Measurements from ENCODE around the gene SMC4.
"Not testable (repeated sequence)": the region's sequence is repeated elsewhere in the genome, so short reads cannot be mapped to it uniquely, and the experiment has no call there.

SMC4 gene

DNA sequence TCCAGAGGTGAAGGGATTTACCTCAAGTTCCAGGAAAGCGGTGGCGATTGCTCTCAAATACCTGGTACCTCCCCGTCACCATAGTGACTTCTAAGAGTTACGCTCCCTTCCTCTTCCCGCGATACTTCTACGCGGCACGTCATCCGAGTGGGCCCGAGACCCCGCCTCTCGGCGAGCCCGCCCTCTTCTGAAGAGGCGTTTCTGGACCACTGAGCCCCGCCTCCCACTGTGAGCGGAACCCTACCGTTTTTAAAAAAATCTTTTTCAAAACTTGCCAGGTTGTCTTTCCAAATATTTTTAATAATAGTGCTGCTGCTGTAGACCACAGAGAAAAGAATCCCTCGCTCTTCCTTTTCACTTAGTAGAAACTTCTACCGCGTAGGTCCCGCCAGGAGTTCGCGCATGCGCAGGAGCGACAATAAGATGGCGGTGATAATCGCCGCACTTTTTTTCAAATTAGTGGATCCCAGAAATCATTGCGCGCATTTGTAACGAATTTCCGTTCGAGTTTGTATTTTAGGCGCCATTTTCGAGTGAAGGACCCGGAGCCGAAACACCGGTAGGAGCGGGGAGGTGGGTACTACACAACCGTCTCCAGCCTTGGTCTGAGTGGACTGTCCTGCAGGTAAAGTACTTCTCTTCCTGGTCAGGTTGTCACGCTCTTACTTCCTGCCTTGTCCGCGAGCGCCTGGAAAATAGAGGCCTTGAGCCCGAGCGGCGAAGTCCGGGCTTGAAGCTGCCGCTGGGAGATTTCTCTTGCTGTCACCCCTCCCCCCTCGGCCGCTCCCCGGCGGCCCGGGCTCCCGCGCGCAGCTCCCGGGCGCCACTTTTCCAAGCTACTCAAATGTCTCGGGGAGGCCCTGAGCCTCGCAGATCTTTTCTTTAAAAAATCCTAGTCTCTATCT is at the start of gene SMC4, which contains the start of gene IFT80:
Gene SMC4, plus strand, starts transcription at position 526 of the 905 bp plus-strand sequence. CDS start 1,177 bp downstream, outside the sequence.
Gene IFT80, minus strand, starts transcription at position 101 of the 905 bp plus-strand sequence. CDS start 14,625 bp downstream, outside the sequence.
- ChIA-PET CTCF (no interaction called here), POLR2A (interaction anchor here (1.1 to 1.3 kb wide), 3 partner anchors 11 to 174 kb away, joined by 3 to 4 read pairs (median 3); partner anchors contain the start of gene C3orf80)
- TF ChIP-seq FOXM1 (IDR thresholded peaks at IDR 0.05; ENCODE audit: borderline replicate concordance), result peak; percentile 97
- TF ChIP-seq FOXA1 (IDR thresholded peaks at IDR 0.05), result no peak
- peak; percentile 92 for TF ChIP-seq ZNF384 (IDR thresholded peaks at IDR 0.05)
- no peak for TF ChIP-seq TARDBP (IDR thresholded peaks at IDR 0.05)
- no peak for TF ChIP-seq L3MBTL2 (conservative IDR thresholded peaks at IDR 0.05)
- TF ChIP-seq BHLHE40 (IDR thresholded peaks at IDR 0.05; ENCODE audit: borderline replicate concordance), result no peak
- TF ChIP-seq ARNT (IDR thresholded peaks at IDR 0.05), result no peak
- peak; percentile 69; the same call in 1 of the 2 replicates for TF ChIP-seq ELF4 (IDR thresholded peaks at IDR 0.05)
- TF ChIP-seq LEF1 (IDR thresholded peaks at IDR 0.05; ENCODE audit: borderline replicate concordance), result no peak
- TF ChIP-seq, protein P1, sequence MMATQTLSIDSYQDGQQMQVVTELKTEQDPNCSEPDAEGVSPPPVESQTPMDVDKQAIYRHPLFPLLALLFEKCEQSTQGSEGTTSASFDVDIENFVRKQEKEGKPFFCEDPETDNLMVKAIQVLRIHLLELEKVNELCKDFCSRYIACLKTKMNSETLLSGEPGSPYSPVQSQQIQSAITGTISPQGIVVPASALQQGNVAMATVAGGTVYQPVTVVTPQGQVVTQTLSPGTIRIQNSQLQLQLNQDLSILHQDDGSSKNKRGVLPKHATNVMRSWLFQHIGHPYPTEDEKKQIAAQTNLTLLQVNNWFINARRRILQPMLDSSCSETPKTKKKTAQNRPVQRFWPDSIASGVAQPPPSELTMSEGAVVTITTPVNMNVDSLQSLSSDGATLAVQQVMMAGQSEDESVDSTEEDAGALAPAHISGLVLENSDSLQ (IDR thresholded peaks at IDR 0.05), result no peak
- TF ChIP-seq FOXK2 (IDR thresholded peaks at IDR 0.05), result no peak
- peak; percentile 52; the same call in 1 of the 2 replicates for TF ChIP-seq NFRKB (IDR thresholded peaks at IDR 0.05)
- peak; percentile 18; the same call in 1 of the 2 replicates for TF ChIP-seq SP1 (IDR thresholded peaks at IDR 0.05)
- no peak for TF ChIP-seq SUZ12 (IDR thresholded peaks at IDR 0.05)
- TF ChIP-seq HDGF (IDR thresholded peaks at IDR 0.05; ENCODE audit: borderline replicate concordance), result no peak
- TF ChIP-seq CTBP1 (IDR thresholded peaks at IDR 0.05; ENCODE audit: borderline replicate concordance), result no peak
- DNase-seq (ENCODE audit: extremely low spot score), result peak; percentile 93

DNA sequence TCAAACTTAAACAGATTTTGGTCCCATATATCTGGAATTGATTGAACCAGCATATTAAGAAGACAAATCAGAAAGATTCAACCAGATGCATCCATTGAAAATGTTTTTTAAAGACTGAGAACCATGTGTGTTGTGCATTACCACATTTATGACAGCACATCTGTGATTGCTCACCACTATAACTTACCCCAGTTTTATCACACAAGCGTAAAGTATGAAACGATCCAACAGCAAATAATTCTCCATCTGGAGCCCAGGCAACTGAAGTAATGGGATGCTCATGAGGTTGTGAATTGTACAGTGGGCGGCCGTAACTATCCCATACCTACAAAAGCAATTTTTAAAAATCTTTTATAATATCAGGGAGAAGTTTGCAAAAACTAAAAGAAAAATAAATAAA is 43.6 kb upstream of the SMC4 start:
- ChIA-PET CTCF (no interaction called here), POLR2A (no interaction called here)
- no peak for DNase-seq (ENCODE audit: extremely low spot score)
- TF ChIP-seq TARDBP (IDR thresholded peaks at IDR 0.05) (no peak), CTBP1 (IDR thresholded peaks at IDR 0.05; ENCODE audit: borderline replicate concordance) (no peak), ARNT (IDR thresholded peaks at IDR 0.05) (no peak), FOXA1 (IDR thresholded peaks at IDR 0.05) (no peak), HDGF (IDR thresholded peaks at IDR 0.05; ENCODE audit: borderline replicate concordance) (no peak), L3MBTL2 (conservative IDR thresholded peaks at IDR 0.05) (no peak), FOXK2 (IDR thresholded peaks at IDR 0.05) (no peak), FOXM1 (IDR thresholded peaks at IDR 0.05; ENCODE audit: borderline replicate concordance) (no peak), ZNF384 (IDR thresholded peaks at IDR 0.05) (no peak), NFRKB (IDR thresholded peaks at IDR 0.05) (no peak), SUZ12 (IDR thresholded peaks at IDR 0.05) (no peak), LEF1 (IDR thresholded peaks at IDR 0.05; ENCODE audit: borderline replicate concordance) (no peak), BHLHE40 (IDR thresholded peaks at IDR 0.05; ENCODE audit: borderline replicate concordance) (no peak), SP1 (IDR thresholded peaks at IDR 0.05) (no peak), ELF4 (IDR thresholded peaks at IDR 0.05) (no peak)
- TF ChIP-seq, protein P1 (IDR thresholded peaks at IDR 0.05), result no peak

DNA sequence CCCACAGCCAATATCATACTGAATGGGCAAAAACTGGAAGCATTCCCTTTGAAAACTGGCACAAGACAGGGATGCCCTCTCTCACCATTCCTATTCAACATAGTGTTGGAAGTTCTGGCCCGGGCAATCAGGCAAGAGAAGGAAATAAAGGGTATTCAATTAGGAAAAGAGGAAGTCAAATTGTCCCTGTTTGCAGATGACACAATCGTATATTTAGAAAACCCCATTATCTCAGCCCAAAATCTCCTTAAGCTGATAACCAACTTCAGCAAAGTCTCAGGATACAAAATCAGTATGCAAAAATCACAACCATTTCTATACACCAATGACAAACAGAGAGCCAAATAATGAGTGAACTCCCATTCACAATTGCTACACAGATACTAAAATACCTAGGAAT is 36.6 kb upstream of the SMC4 start:
- DNase-seq (ENCODE audit: extremely low spot score); POLR2A ChIA-PET; CTCF ChIA-PET: not testable (repeated sequence)

DNA sequence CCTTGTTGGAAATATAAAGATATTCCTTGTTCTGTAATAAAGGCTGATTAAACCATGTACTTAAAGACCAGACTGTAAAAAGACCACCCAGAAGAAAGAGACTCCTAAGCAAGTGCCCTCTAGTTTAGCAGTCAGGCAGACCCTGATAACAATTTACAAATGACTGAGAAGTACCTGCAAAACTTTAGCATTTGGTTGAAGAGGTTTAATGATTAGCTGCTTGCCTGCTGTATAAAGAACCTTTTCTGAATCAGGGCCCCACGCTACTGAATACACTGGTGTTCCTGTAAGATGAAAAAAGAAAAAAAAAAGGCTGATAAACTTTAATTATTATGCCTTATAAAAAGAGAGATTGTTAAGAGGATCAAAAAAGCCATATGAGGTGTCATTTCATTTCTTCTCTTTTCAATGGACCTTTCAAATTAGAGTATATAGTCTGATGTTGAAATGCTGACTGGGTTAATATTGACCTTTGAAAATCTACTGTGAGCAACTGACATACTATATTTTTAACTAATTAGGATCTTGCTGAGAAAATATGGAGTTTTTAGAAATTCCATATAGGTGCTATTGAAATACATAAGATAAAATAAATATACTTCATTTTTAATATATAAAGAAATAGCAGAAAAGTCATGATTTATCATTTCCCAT is 33.5 kb upstream of the SMC4 start:
- ChIA-PET POLR2A (no interaction called here), CTCF (no interaction called here)
- DNase-seq (ENCODE audit: extremely low spot score), result no peak
- TF ChIP-seq FOXM1 (IDR thresholded peaks at IDR 0.05; ENCODE audit: borderline replicate concordance) (no peak), ARNT (IDR thresholded peaks at IDR 0.05) (no peak), ELF4 (IDR thresholded peaks at IDR 0.05) (no peak)
- TF ChIP-seq, protein P1 (IDR thresholded peaks at IDR 0.05), result no peak

DNA sequence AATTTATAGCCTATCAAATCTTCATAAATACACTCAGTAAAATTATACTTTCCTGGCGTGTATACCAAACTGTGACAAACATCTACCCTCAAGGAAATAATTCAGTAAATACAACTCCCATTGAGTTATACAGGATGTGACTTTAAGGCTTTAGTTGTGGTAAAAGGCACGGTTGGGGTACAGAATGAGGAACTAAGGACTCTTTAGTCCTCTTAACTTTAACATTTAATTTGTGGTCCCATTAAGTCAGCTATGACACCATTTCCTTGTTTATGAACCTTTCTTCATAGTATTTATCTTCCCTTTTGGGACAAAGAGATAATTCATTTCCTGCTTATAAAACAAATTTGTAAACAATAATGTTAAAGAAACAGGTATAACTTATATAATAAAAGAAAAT is 30.6 kb upstream of the SMC4 start:
- ChIA-PET POLR2A (no interaction called here), CTCF (no interaction called here)
- TF ChIP-seq SUZ12 (IDR thresholded peaks at IDR 0.05), result no peak
- no peak for TF ChIP-seq HDGF (IDR thresholded peaks at IDR 0.05; ENCODE audit: borderline replicate concordance)
- no peak for TF ChIP-seq FOXK2 (IDR thresholded peaks at IDR 0.05)
- TF ChIP-seq CTBP1 (IDR thresholded peaks at IDR 0.05; ENCODE audit: borderline replicate concordance), result no peak
- no peak for TF ChIP-seq ARNT (IDR thresholded peaks at IDR 0.05)
- TF ChIP-seq ZNF384 (IDR thresholded peaks at IDR 0.05), result no peak
- no peak for TF ChIP-seq FOXM1 (IDR thresholded peaks at IDR 0.05; ENCODE audit: borderline replicate concordance)
- TF ChIP-seq, protein P1 (IDR thresholded peaks at IDR 0.05), result no peak
- TF ChIP-seq ELF4 (IDR thresholded peaks at IDR 0.05), result no peak
- no peak for TF ChIP-seq BHLHE40 (IDR thresholded peaks at IDR 0.05; ENCODE audit: borderline replicate concordance)
- no peak for TF ChIP-seq NFRKB (IDR thresholded peaks at IDR 0.05)
- no peak for DNase-seq (ENCODE audit: extremely low spot score)
